Suprapubic skin (tissue), 4 donors: ENCODE results near the gene CDK5RAP3. TPM values are rescaled to one million over a fixed set of nuclear protein-coding genes. Genes with fewer than 3 reads are reported as not detected.

Experiments used
- DNase-seq, 2 donors: peaks; one replicate each; pipeline ENCODE4 v3.0.0-alpha.2; 2019; ENCODE audit warnings: low spot score in 2 of 2
- H3K27ac ChIP-seq: fragments of 200-600 bp; sonication (generic); one replicate; pipeline ENCODE4 v1.5.1; 2019
- H3K27me3 ChIP-seq: fragments of 200-600 bp; sonication (generic); one replicate; pipeline ENCODE4 v1.5.1; 2019
- H3K36me3 ChIP-seq: fragments of 200-600 bp; sonication (generic); one replicate; pipeline ENCODE4 v1.5.1; 2019
- H3K4me1 ChIP-seq: fragments of 200-600 bp; sonication (generic); one replicate; pipeline ENCODE4 v1.5.1; 2019
- H3K4me3 ChIP-seq: fragments of 200-600 bp; sonication (generic); one replicate; pipeline ENCODE4 v1.5.1; 2019; ENCODE audit warnings: mild to moderate bottlenecking
- H3K9me3 ChIP-seq: fragments of 200-600 bp; sonication (generic); one replicate; pipeline ENCODE4 v1.5.1; 2019
- CTCF ChIP-seq, 2 donors: fragments of 200-600 bp in 1 of 2; fragments of 450-650 bp in 1 of 2; sonication (generic) in 1 of 2; IDR thresholded peaks; one replicate each; pipeline ENCODE4 v1.5.1; 2016 to 2019; ENCODE audit warnings: antibody characterized with exemption in 2 of 2, mild to moderate bottlenecking in 1 of 2, moderate library complexity in 1 of 2
- EP300 ChIP-seq: sonication (generic); formaldehyde crosslinking; IDR thresholded peaks from one replicate; pipeline ENCODE4 v1.6.1; 2017; ENCODE audit warnings: antibody characterized with exemption
- POLR2A ChIP-seq, 2 donors: fragments of 450-650 bp; IDR thresholded peaks; one replicate each; pipeline ENCODE4 v1.6.1; 2017; ENCODE audit warnings: antibody characterized with exemption in 2 of 2, mild to moderate bottlenecking in 2 of 2, moderate library complexity in 2 of 2
- POLR2AphosphoS5 ChIP-seq, 3 donors: sonication (generic); formaldehyde crosslinking; IDR thresholded peaks; one replicate each; pipeline ENCODE4 v1.6.1; 2017; ENCODE audit warnings: antibody characterized with exemption in 3 of 3
- WGBS: methylation state at CpG from one replicate; pipeline ENCODE4 v1.1.5; 2018; 5-methylcytosine and 5-hydroxymethylcytosine counted together
- total RNA-seq, 4 donors: library from RNA; depleted of rRNA; stranded (reverse); fragments of >200 nt; gene quantifications; one replicate each; pipeline ENCODE4 v1.1.0, GENCODE V29; 2016

CDK5RAP3 gene
- total RNA-seq, 4 donors from 2014 or later: 100 to 296 (median 142) TPM

GRCh38 chr17:48022901-48023300 is 52.0 kb downstream of the CDK5RAP3 start:
- no peak overlapping the region for H3K27ac ChIP-seq
- 35% methylated on average over 6 of the region's 6 CpGs for WGBS
- TF ChIP-seq CTCF (IDR thresholded peaks at IDR 0.05) (no peak), POLR2AphosphoS5 (IDR thresholded peaks at IDR 0.05) (no peak), POLR2A (IDR thresholded peaks at IDR 0.05) (no peak), EP300 (no peak)
- H3K27me3 ChIP-seq: no peaks in the 10 kb centered on the region
- peak overlapping the region; percentile 51 for H3K4me3 ChIP-seq
- no peaks in the 10 kb centered on the region for H3K9me3 ChIP-seq
- H3K4me1 ChIP-seq: peaks cover 53% of the 10 kb centered on the region
- H3K36me3 ChIP-seq: no peaks in the 10 kb centered on the region
- DNase-seq: no peak

GRCh38 chr17:48023400-48024148 is 52.7 kb downstream of the CDK5RAP3 start:
- TF ChIP-seq POLR2AphosphoS5 (IDR thresholded peaks at IDR 0.05) (no peak), EP300 (no peak), CTCF (IDR thresholded peaks at IDR 0.05) (peak in 1 of 2 donors; percentile 35)
- Histone ChIP-seq H3K27ac (peak overlapping the region; percentile 55), H3K4me1 (peaks cover 53% of the 10 kb centered on the region), H3K36me3 (no peaks in the 10 kb centered on the region), H3K9me3 (no peaks in the 10 kb centered on the region), H3K27me3 (no peaks in the 10 kb centered on the region), H3K4me3 (peak overlapping the region; percentile 51)
- DNase-seq: peak; percentile 86 to 88
- 2% methylated on average over 19 of the region's 54 CpGs for WGBS

GRCh38 chr17:48024149-48025039 is 53.5 kb downstream of the CDK5RAP3 start:
- Histone ChIP-seq H3K27me3 (no peaks in the 10 kb centered on the region), H3K9me3 (no peaks in the 10 kb centered on the region), H3K4me1 (peaks cover 53% of the 10 kb centered on the region), H3K27ac (peak overlapping the region; percentile 55), H3K36me3 (no peaks in the 10 kb centered on the region), H3K4me3 (peak overlapping the region; percentile 51)
- DNase-seq: peak; percentile 75 to 84
- TF ChIP-seq EP300 (no peak), POLR2AphosphoS5 (IDR thresholded peaks at IDR 0.05) (no peak), CTCF (IDR thresholded peaks at IDR 0.05) (no peak), POLR2A (IDR thresholded peaks at IDR 0.05) (no peak)
- WGBS: under 1% methylated on average over 40 of the region's 54 CpGs

- TF ChIP-seq CTCF (IDR thresholded peaks at IDR 0.05) (peak; percentile 82 to 91), POLR2A (IDR thresholded peaks at IDR 0.05) (no peak), EP300 (no peak), POLR2AphosphoS5 (IDR thresholded peaks at IDR 0.05) (peak in 1 of 3 donors; percentile 14)
- no peaks in the 10 kb centered on the region for H3K36me3 ChIP-seq
- peak overlapping the region; percentile 80 for H3K27ac ChIP-seq
- under 1% methylated on average over 46 of the region's 56 CpGs for WGBS
- peak; percentile 99 for DNase-seq
- peaks cover 55% of the 10 kb centered on the region for H3K4me1 ChIP-seq
- no peaks in the 10 kb centered on the region for H3K27me3 ChIP-seq
- H3K4me3 ChIP-seq: peak overlapping the region; percentile 51
- H3K9me3 ChIP-seq: no peaks in the 10 kb centered on the region
These were observed 54.4 kb downstream of the CDK5RAP3 start for GRCh38 chr17:48025040-48025903.
